Small intestine (tissue), 16 donors: ENCODE measurements around the gene DYDC2. TPM values are rescaled to one million over a fixed set of nuclear protein-coding genes. Genes with fewer than 3 reads are reported as not detected.

Experiments
- DNase-seq, 2 donors: peaks; one replicate each; pipeline versions ENCODE4 v3.0.0 to v3.0.0-alpha.2; 2013
- FAIRE-seq: peaks from 2 replicates; lab custom pipeline; 2012; peaks lifted over from hg19 to GRCh38; lab: Jason Lieb, UNC
- H3K27ac ChIP-seq, 3 donors: one replicate each; pipeline ENCODE4 v1.5.1; 2013; ENCODE audit warnings: low read length in 2 of 3, mild to moderate bottlenecking in 2 of 3, control low read depth in 1 of 3, inconsistent platforms in 1 of 3, low read depth in 1 of 3, moderate library complexity in 1 of 3
- H3K27me3 ChIP-seq, 3 donors: one replicate each; pipeline ENCODE4 v1.6.1; 2013; ENCODE audit warnings: low read length in 3 of 3, inconsistent platforms in 1 of 3; ENCODE audit not compliant: control insufficient read depth in 3 of 3, insufficient read depth in 3 of 3
- H3K36me3 ChIP-seq, 3 donors: one replicate each; pipeline ENCODE4 v1.6.1; 2013; ENCODE audit warnings: low read length in 3 of 3, inconsistent platforms in 1 of 3, low read depth in 1 of 3, mild to moderate bottlenecking in 1 of 3, moderate library complexity in 1 of 3; ENCODE audit not compliant: control insufficient read depth in 3 of 3, insufficient read depth in 2 of 3
- H3K4me1 ChIP-seq, 3 donors: one replicate each; pipeline ENCODE4 v1.6.1; 2013; ENCODE audit warnings: low read length in 2 of 3, inconsistent platforms in 1 of 3, low read depth in 1 of 3, mild to moderate bottlenecking in 1 of 3, moderate library complexity in 1 of 3; ENCODE audit not compliant: control insufficient read depth in 3 of 3, insufficient read depth in 2 of 3
- H3K4me3 ChIP-seq, 3 donors: one replicate each; pipeline ENCODE4 v1.5.1; 2013; ENCODE audit warnings: low read length in 3 of 3, control low read depth in 1 of 3, inconsistent platforms in 1 of 3, low read depth in 1 of 3, mild to moderate bottlenecking in 1 of 3, moderate library complexity in 1 of 3
- H3K9me3 ChIP-seq, 2 donors: one replicate each; pipeline ENCODE4 v1.6.1; 2013; ENCODE audit warnings: low read depth in 1 of 2, low read length in 1 of 2; ENCODE audit not compliant: control insufficient read depth in 2 of 2, insufficient read depth in 1 of 2
- WGBS, 3 donors: extraction: QIAGEN DNeasy Blood & Tissue Kit; methylation state at CpG; one replicate each; pipeline ENCODE4 v1.1.7; 2013; 5-methylcytosine and 5-hydroxymethylcytosine counted together
- long read RNA-seq, 10 donors: transcript quantifications; one replicate each; lab custom pipeline, GENCODE V29; 2026
- polyA plus RNA-seq, 4 donors: library from polyadenylated mRNA; stranded (reverse) in 3 of 4; unstranded in 1 of 4; fragments of 200-250 nt in 3 of 4; fragments of 120-200 nt in 1 of 4; gene quantifications; one replicate each; pipeline versions ENCODE4 v1.2.1 to v1.2.3, GENCODE V29; 2013
- donor health status: healthy with polysubstance abuse.
- donor health status: control.
- donor health status: control.
- donor health status: Bipolar disorder and iron deficiency.
- donor health status: healthy.

DYDC2 gene
- 1 to 10 TPM in 1 of 4 donors, under 1 TPM in 1, not detected in 2; 0.64 to 1.4 TPM for polyA plus RNA-seq
- long read RNA-seq, donor 1, result 0 reads
- long read RNA-seq, donor 2, result 0 reads
- long read RNA-seq, donor 3, result 0 reads
- long read RNA-seq, donor 4, result 0 reads
- long read RNA-seq, donor 5, result 0 reads
- long read RNA-seq, donor 6, result 0 reads
- long read RNA-seq, donor 7, result 0 reads
- long read RNA-seq, donor 8, result 0 reads
- long read RNA-seq, donor 9, result 0 reads
- long read RNA-seq, donor 10, result 0 reads

- no peaks in the 10 kb centered on the region for H3K9me3 ChIP-seq
- H3K27me3 ChIP-seq, result peaks cover 0 to 15% (median 8%) of the 10 kb centered on the region in 3 donors
- FAIRE-seq (no peak), DNase-seq (peak; percentile 53 to 79)
- H3K27ac ChIP-seq, result no peak within 1 kb of the TSS
- H3K36me3 ChIP-seq, result no peaks in the 10 kb centered on the region
- peaks cover 0 to 3% (median 0%) of the 10 kb centered on the region in 3 donors for H3K4me1 ChIP-seq
- H3K4me3 ChIP-seq, result peak within 1 kb of the TSS; percentile 23 to 42 (median 40)
- WGBS, 3 donors, result 1 to 5% (median 2%) methylated on average over 38 to 43 of the region's 43 CpGs
Measured at GRCh38 chr10:80356563-80356988, at the start of gene DYDC2, which contains the start of gene DYDC1. Gene DYDC2 (plus strand): TSS chr10:80356781. CDS start chr10:80362444, 5,663 bp downstream. Gene DYDC1 (minus strand): TSS chr10:80356755. CDS start chr10:80352601, 4,154 bp downstream.

- WGBS, 3 donors, result 73 to 81% (median 80%) methylated on average over 5 of the region's 5 CpGs
Measured at GRCh38 chr10:80313523-80313922, 43.1 kb upstream of the DYDC2 start.

GRCh38 chr10:80315391-80315790, 41.2 kb upstream of the DYDC2 start:
- 94 to 97% (median 97%) methylated on average over 17 to 21 of the region's 21 CpGs for WGBS, 3 donors
- H3K9me3 ChIP-seq, result no peaks in the 10 kb centered on the region
- no peaks in the 10 kb centered on the region for H3K4me1 ChIP-seq
- FAIRE-seq (no peak), DNase-seq (no peak)
- no peaks in the 10 kb centered on the region for H3K27me3 ChIP-seq
- no peak overlapping the region for H3K27ac ChIP-seq
- no peak overlapping the region for H3K4me3 ChIP-seq
- H3K36me3 ChIP-seq, result no peaks in the 10 kb centered on the region

More at GRCh38 chr10:80313523-80313922, 43.1 kb upstream of the DYDC2 start:
- DNase-seq (no peak), FAIRE-seq (no peak)
- H3K4me3 ChIP-seq, result no peak overlapping the region
- H3K9me3 ChIP-seq, result no peaks in the 10 kb centered on the region
- H3K27ac ChIP-seq, result no peak overlapping the region
- H3K36me3 ChIP-seq, result no peaks in the 10 kb centered on the region
- H3K4me1 ChIP-seq, result no peaks in the 10 kb centered on the region
- no peaks in the 10 kb centered on the region for H3K27me3 ChIP-seq

- Histone ChIP-seq H3K27ac (no peak overlapping the region), H3K9me3 (no peaks in the 10 kb centered on the region), H3K27me3 (no peaks in the 10 kb centered on the region), H3K36me3 (no peaks in the 10 kb centered on the region), H3K4me1 (no peaks in the 10 kb centered on the region), H3K4me3 (no peak overlapping the region)
- no peak for DNase-seq
- no peak for FAIRE-seq
Measured at GRCh38 chr10:80318742-80319141, 37.8 kb upstream of the DYDC2 start.

GRCh38 chr10:80319318-80319717, 37.3 kb upstream of the DYDC2 start:
- H3K4me1 ChIP-seq, result no peaks in the 10 kb centered on the region
- WGBS, 3 donors, result 56 to 74% (median 60%) methylated on average over 2 of the region's 2 CpGs
- H3K4me3 ChIP-seq, result no peak overlapping the region
- no peak for DNase-seq
- peaks cover 0 to 3% (median 0%) of the 10 kb centered on the region in 3 donors for H3K27me3 ChIP-seq
- no peaks in the 10 kb centered on the region for H3K36me3 ChIP-seq
- H3K9me3 ChIP-seq, result no peaks in the 10 kb centered on the region
- no peak overlapping the region for H3K27ac ChIP-seq
- FAIRE-seq, result no peak

GRCh38 chr10:80319725-80320290, 36.8 kb upstream of the DYDC2 start:
- Histone ChIP-seq H3K27ac (no peak overlapping the region), H3K36me3 (no peaks in the 10 kb centered on the region), H3K27me3 (peaks cover 0 to 3% (median 0%) of the 10 kb centered on the region in 3 donors), H3K4me1 (no peaks in the 10 kb centered on the region), H3K9me3 (no peaks in the 10 kb centered on the region), H3K4me3 (no peak overlapping the region)
- DNase-seq, result no peak
- WGBS, 3 donors, result 77 to 94% (median 93%) methylated on average over 2 of the region's 2 CpGs
- no peak for FAIRE-seq

GRCh38 chr10:80320377-80320776, 36.2 kb upstream of the DYDC2 start:
- Histone ChIP-seq H3K9me3 (no peaks in the 10 kb centered on the region), H3K36me3 (no peaks in the 10 kb centered on the region), H3K27me3 (peaks cover 0 to 3% (median 0%) of the 10 kb centered on the region in 3 donors), H3K4me1 (no peaks in the 10 kb centered on the region), H3K4me3 (no peak overlapping the region), H3K27ac (peak overlapping the region in 1 of 3 donors; percentile 11)
- FAIRE-seq (no peak), DNase-seq (no peak)

GRCh38 chr10:80321183-80321582, 35.4 kb upstream of the DYDC2 start:
- FAIRE-seq, result no peak
- 67 to 78% (median 76%) methylated on average over 5 of the region's 5 CpGs for WGBS, 3 donors
- peaks cover 0 to 3% (median 0%) of the 10 kb centered on the region in 3 donors for H3K27me3 ChIP-seq
- H3K36me3 ChIP-seq, result no peaks in the 10 kb centered on the region
- H3K4me3 ChIP-seq, result no peak overlapping the region
- H3K27ac ChIP-seq, result no peak overlapping the region
- no peak for DNase-seq
- H3K4me1 ChIP-seq, result no peaks in the 10 kb centered on the region
- H3K9me3 ChIP-seq, result no peaks in the 10 kb centered on the region
